K562 (cell line): Measurements from ENCODE around the gene MRPL40. TPM values are rescaled to one million over a fixed set of nuclear protein-coding genes. Genes with fewer than 3 reads are reported as not detected.
A peak's percentile ranks its signal among the peaks of the same experiment; 100 is the strongest.

Experiments
- ADNP ChIP-seq: fragments of 200-800 bp; sonication (Bioruptor generic); IDR thresholded peaks from 2 replicates; pipeline ENCODE4 v1.6.1; 2016; ENCODE audit warnings: missing genetic modification characterization, missing compliant biosample characterization
- CSDE1 ChIP-seq, 2 experiments: fragments of 450-650 bp; IDR thresholded peaks; 2 replicates each; pipeline ENCODE4 v1.6.1; 2016; ENCODE audit warnings: mild to moderate bottlenecking in 1 of 2
- ETV6 ChIP-seq, 3 experiments: fragments of 150-350 bp in 1 of 3; sonication (generic) in 1 of 3; formaldehyde crosslinking in 1 of 3; IDR thresholded peaks; 2 replicates each; pipeline versions ENCODE4 v1.6.1 to v1.8.0; 2014 to 2022; ENCODE audit warnings: borderline replicate concordance in 2 of 3, low read depth in 2 of 3, antibody characterized with exemption in 1 of 3, low read length in 1 of 3, mild to moderate bottlenecking in 1 of 3, missing genetic modification reagents in 1 of 3
- HNRNPLL ChIP-seq: fragments of 200-400 bp; formaldehyde crosslinking; IDR thresholded peaks from 2 replicates; pipeline ENCODE4 v1.6.1; 2017; ENCODE audit warnings: low read length, low read depth, mild to moderate bottlenecking; ENCODE audit not compliant: poor library complexity, severe bottlenecking
- KHSRP ChIP-seq: fragments of 450-650 bp; IDR thresholded peaks from 2 replicates; pipeline ENCODE4 v1.6.1; 2017
- MYBL2 ChIP-seq, 2 experiments: fragments of 450-650 bp in 1 of 2; sonication (generic) in 1 of 2; formaldehyde crosslinking in 1 of 2; IDR thresholded peaks; 2 replicates each; pipeline versions ENCODE4 v1.6.1 to v1.8.1; 2017 to 2022; ENCODE audit warnings: borderline replicate concordance in 1 of 2, inconsistent platforms in 1 of 2, low read depth in 1 of 2, mild to moderate bottlenecking in 1 of 2, missing genetic modification reagents in 1 of 2, moderate library complexity in 1 of 2
- NCOR1 ChIP-seq: fragments of 450-650 bp; IDR thresholded peaks from 2 replicates; pipeline ENCODE4 v1.6.1; 2016; ENCODE audit warnings: mild to moderate bottlenecking, moderate library complexity
- NEUROD1 ChIP-seq: fragments of 150-350 bp; IDR thresholded peaks from 2 replicates; pipeline ENCODE4 v1.6.1; 2014; ENCODE audit warnings: borderline replicate concordance, low read length, low read depth; ENCODE audit not compliant: partially characterized antibody
- PHTF2 ChIP-seq: fragments of 250-450 bp; sonication (Bioruptor Pico); IDR thresholded peaks from 2 replicates; pipeline ENCODE4 v1.5.0; 2021; ENCODE audit warnings: mild to moderate bottlenecking
- POLR3A ChIP-seq: IDR thresholded peaks from 2 replicates; pipeline ENCODE4 v1.6.1; 2011; ENCODE audit warnings: borderline replicate concordance, mild to moderate bottlenecking, moderate library complexity; ENCODE audit not compliant: insufficient read length, insufficient read depth; ENCODE audit errors: extremely low read depth
- STAT5A ChIP-seq: IDR thresholded peaks from 2 replicates; pipeline ENCODE4 v1.6.1; 2012; ENCODE audit warnings: low read length, inconsistent platforms, borderline replicate concordance
- TCF7 ChIP-seq: sonication (generic); IDR thresholded peaks from 2 replicates; pipeline ENCODE4 v1.6.1; 2016; ENCODE audit warnings: antibody characterized with exemption, borderline replicate concordance
- XRCC5 ChIP-seq: fragments of 200-400 bp; formaldehyde crosslinking; IDR thresholded peaks from 2 replicates; pipeline ENCODE4 v1.6.1; 2017; ENCODE audit warnings: low read depth, mild to moderate bottlenecking, low read length
- ZBTB33 ChIP-seq: sonication (generic); formaldehyde crosslinking; IDR thresholded peaks from 2 replicates; pipeline ENCODE4 v1.8.1; 2023; ENCODE audit warnings: mild to moderate bottlenecking, missing genetic modification reagents
- ZFPM2 ChIP-seq: fragments of 250-450 bp; sonication (Bioruptor Pico); IDR thresholded peaks from 2 replicates; pipeline ENCODE4 v1.5.1; 2022; ENCODE audit warnings: mild to moderate bottlenecking
- ZKSCAN1 ChIP-seq: fragments of 150-350 bp; IDR thresholded peaks from 2 replicates; pipeline ENCODE4 v1.6.1; 2016; ENCODE audit warnings: low read depth, low read length
- ZNF263 ChIP-seq: sonication (generic); formaldehyde crosslinking; IDR thresholded peaks from 2 replicates; pipeline ENCODE4 v1.8.0; 2022; ENCODE audit warnings: mild to moderate bottlenecking, missing genetic modification reagents, borderline replicate concordance
- ZNF668 ChIP-seq: fragments of 250-450 bp; sonication (Bioruptor Pico); IDR thresholded peaks from 2 replicates; pipeline ENCODE4 v1.8.0; 2022; ENCODE audit warnings: mild to moderate bottlenecking, inconsistent platforms
- ZNF766 ChIP-seq: fragments of 200-800 bp; sonication (Bioruptor generic); conservative IDR thresholded peaks from 2 replicates; pipeline ENCODE4 v1.6.1; 2016; ENCODE audit warnings: missing genetic modification characterization, missing compliant biosample characterization
- ZNF778 ChIP-seq: fragments of 450-650 bp; formaldehyde crosslinking; IDR thresholded peaks from 2 replicates; pipeline ENCODE4 v1.4.0; 2020; ENCODE audit warnings: mild to moderate bottlenecking, moderate library complexity
- ZNF785 ChIP-seq: fragments of 250-450 bp; sonication (Bioruptor Pico); IDR thresholded peaks from 2 replicates; pipeline ENCODE4 v1.4.0; 2020; ENCODE audit warnings: mild to moderate bottlenecking
- ZZZ3 ChIP-seq: fragments of 450-650 bp; IDR thresholded peaks from 2 replicates; pipeline ENCODE4 v1.6.1; 2016; ENCODE audit warnings: antibody characterized with exemption, mild to moderate bottlenecking, moderate library complexity
- polyA plus RNA-seq, 8 experiments: library from polyadenylated mRNA; depleted of rRNA in 4 of 8; stranded (reverse) in 5 of 8; unstranded in 3 of 8; fragments of >200 nt; fragmentation: Nextera tagmentation in 2 of 8; fragmentation: Illumina TruSeq in 1 of 8; extraction: Ambion mirVana in 2 of 8; extraction: Trizol in 1 of 8; gene quantifications; 2 replicates each; pipeline versions ENCODE4 v1.2.1 to v1.2.3, GENCODE V29; 2011 to 2014; ENCODE audit warnings: inconsistent platforms in 1 of 8, missing spikeins in 1 of 8
- total RNA-seq, 7 experiments: library from RNA; depleted of rRNA in 6 of 7; stranded (reverse); fragments of >200 nt in 6 of 7; fragmentation: Illumina TruSeq in 2 of 7; extraction: Trizol in 2 of 7; gene quantifications; 2 replicates each; pipeline versions ENCODE4 v1.2.1 to v1.2.3, GENCODE V29; 2011 to 2021; ENCODE audit warnings: low replicate concordance in 1 of 7
- TF ChIP-seq, protein P1 (sequence below): sonication (generic); formaldehyde crosslinking; IDR thresholded peaks from 2 replicates; pipeline ENCODE4 v1.9.0; 2022; ENCODE audit warnings: mild to moderate bottlenecking, missing genetic modification reagents
- TF ChIP-seq, protein P2 (sequence below): fragments of 450-650 bp; formaldehyde crosslinking; IDR thresholded peaks from 2 replicates; pipeline ENCODE4 v1.4.0; 2022; ENCODE audit warnings: missing genetic modification characterization
- TF ChIP-seq, protein P3 (sequence below): fragments of 250-450 bp; sonication (Bioruptor Pico); IDR thresholded peaks from 2 replicates; pipeline ENCODE4 v1.8.0; 2022; ENCODE audit warnings: inconsistent platforms, mild to moderate bottlenecking, moderate library complexity, borderline replicate concordance

Gene MRPL40
- total and polyA plus RNA-seq, 9 of the 15 experiments (the other 6 are each of a cell fraction or from before 2014, with no cell fraction given) = 132 to 652 (median 208) TPM

GRCh38 chr22:19478901-19479354 is 46.6 kb downstream of the MRPL40 start, which contains the start of gene UFD1 (continued):
- TF ChIP-seq ZNF263 (CRISPR knock-in tag) = no peak
- TF ChIP-seq NEUROD1 = no peak
- no peak for TF ChIP-seq POLR3A
- TF ChIP-seq PHTF2 (CRISPR knock-in tag) = no peak
- TF ChIP-seq, protein P1, sequence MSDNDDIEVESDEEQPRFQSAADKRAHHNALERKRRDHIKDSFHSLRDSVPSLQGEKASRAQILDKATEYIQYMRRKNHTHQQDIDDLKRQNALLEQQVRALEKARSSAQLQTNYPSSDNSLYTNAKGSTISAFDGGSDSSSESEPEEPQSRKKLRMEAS = no peak
- no peak for TF ChIP-seq ZZZ3
- TF ChIP-seq ZNF766 (CRISPR knock-in tag) = no peak
- no peak for TF ChIP-seq KHSRP
- TF ChIP-seq CSDE1 (IDR thresholded peaks at IDR 0.05) = no peak
- no peak for TF ChIP-seq STAT5A
- no peak for TF ChIP-seq ADNP
- TF ChIP-seq ZFPM2 (CRISPR knock-in tag) = no peak; the same call in 1 of the 2 replicates
- no peak for TF ChIP-seq NCOR1
- TF ChIP-seq ZNF785 (CRISPR knock-in tag) = no peak
- no peak for TF ChIP-seq ZNF668
- no peak for TF ChIP-seq ZBTB33 (CRISPR knock-in tag)
- TF ChIP-seq ZNF778 = no peak
- TF ChIP-seq TCF7 = no peak
- TF ChIP-seq, protein P2, sequence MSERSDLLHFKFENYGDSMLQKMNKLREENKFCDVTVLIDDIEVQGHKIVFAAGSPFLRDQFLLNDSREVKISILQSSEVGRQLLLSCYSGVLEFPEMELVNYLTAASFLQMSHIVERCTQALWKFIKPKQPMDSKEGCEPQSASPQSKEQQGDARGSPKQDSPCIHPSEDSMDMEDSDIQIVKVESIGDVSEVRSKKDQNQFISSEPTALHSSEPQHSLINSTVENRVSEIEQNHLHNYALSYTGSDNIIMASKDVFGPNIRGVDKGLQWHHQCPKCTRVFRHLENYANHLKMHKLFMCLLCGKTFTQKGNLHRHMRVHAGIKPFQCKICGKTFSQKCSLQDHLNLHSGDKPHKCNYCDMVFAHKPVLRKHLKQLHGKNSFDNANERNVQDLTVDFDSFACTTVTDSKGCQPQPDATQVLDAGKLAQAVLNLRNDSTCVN (CRISPR knock-in tag) = no peak
- TF ChIP-seq ZKSCAN1 = no peak
- no peak for TF ChIP-seq ETV6 (IDR thresholded peaks at IDR 0.05; ENCODE audit: borderline replicate concordance in 1 of 2, low read depth in 2 of 2, low read length in 1 of 2)
- no peak for TF ChIP-seq ETV6 (CRISPR knock-in tag; IDR thresholded peaks at IDR 0.05; ENCODE audit: borderline replicate concordance)
- no peak for TF ChIP-seq XRCC5
- TF ChIP-seq MYBL2 (IDR thresholded peaks at IDR 0.05; ENCODE audit: low read depth) = no peak
- TF ChIP-seq MYBL2 (CRISPR knock-in tag; IDR thresholded peaks at IDR 0.05; ENCODE audit: borderline replicate concordance) = no peak
- peak; percentile 81 for TF ChIP-seq HNRNPLL
- TF ChIP-seq, protein P3, sequence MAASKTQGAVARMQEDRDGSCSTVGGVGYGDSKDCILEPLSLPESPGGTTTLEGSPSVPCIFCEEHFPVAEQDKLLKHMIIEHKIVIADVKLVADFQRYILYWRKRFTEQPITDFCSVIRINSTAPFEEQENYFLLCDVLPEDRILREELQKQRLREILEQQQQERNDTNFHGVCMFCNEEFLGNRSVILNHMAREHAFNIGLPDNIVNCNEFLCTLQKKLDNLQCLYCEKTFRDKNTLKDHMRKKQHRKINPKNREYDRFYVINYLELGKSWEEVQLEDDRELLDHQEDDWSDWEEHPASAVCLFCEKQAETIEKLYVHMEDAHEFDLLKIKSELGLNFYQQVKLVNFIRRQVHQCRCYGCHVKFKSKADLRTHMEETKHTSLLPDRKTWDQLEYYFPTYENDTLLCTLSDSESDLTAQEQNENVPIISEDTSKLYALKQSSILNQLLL (CRISPR knock-in tag) = no peak
